IMR-90 (cell line): ENCODE results near the gene IGFBP5. TPM values are rescaled to one million over a fixed set of nuclear protein-coding genes. Genes with fewer than 3 reads are reported as not detected.
A peak's percentile ranks its signal among the peaks of the same experiment; 100 is the strongest.

Source experiments
- ATAC-seq: fragments of 200-7000 bp; cut with Tn5 transposase; 2 replicates; pipeline ENCODE4 v1.9.1; 2020; ENCODE audit warnings: low read depth, mild to moderate bottlenecking, moderate library complexity
- BruUV-seq: library from RNA; stranded (reverse); fragments of 400-500 nt; replicated peaks from 2 replicates; lab custom pipeline; 2021; lab: Mats Ljungman, UMichigan
- CTCF ChIA-PET: fragments of 300-600 bp; formaldehyde crosslinking; extraction: SDS; loops from one replicate; lab custom pipeline; 2021; ENCODE audit warnings: antibody characterized with exemption; lab: Yijun Ruan, JAX
- POLR2A ChIA-PET: fragments of 300-600 bp; sonication (Branson Sonifier 250); formaldehyde crosslinking; loops from one replicate; lab custom pipeline; 2022; ENCODE audit warnings: antibody characterized with exemption; ENCODE audit not compliant: unreplicated experiment; lab: Charles Lee
- DNase-seq: peaks from one replicate; pipeline ENCODE4 v3.0.0; 2013
- H2AFZ ChIP-seq: replicated peaks from 2 replicates; pipeline ENCODE3; 2013; ENCODE audit warnings: low read length, mild to moderate bottlenecking; ENCODE audit not compliant: poor library complexity
- H2AK5ac ChIP-seq: 2 replicates; pipeline ENCODE4 v1.6.1; 2013; ENCODE audit warnings: low read depth, low read length, inconsistent platforms
- H2AK9ac ChIP-seq: replicated peaks from 2 replicates; pipeline ENCODE3; 2013; ENCODE audit warnings: mild to moderate bottlenecking, low read depth, low read length, moderate library complexity; ENCODE audit not compliant: poor library complexity
- H2BK120ac ChIP-seq: 2 replicates; pipeline ENCODE4 v1.6.1; 2013; ENCODE audit warnings: low read depth, low read length, inconsistent platforms
- H2BK15ac ChIP-seq: 3 replicates; pipeline ENCODE4 v1.6.1; 2013; ENCODE audit warnings: low read depth, low read length, inconsistent platforms
- H2BK20ac ChIP-seq: 2 replicates; pipeline ENCODE4 v1.6.1; 2013; ENCODE audit warnings: low read depth, mild to moderate bottlenecking, inconsistent platforms, low read length, moderate library complexity
- H2BK5ac ChIP-seq: 2 replicates; pipeline ENCODE4 v1.6.1; 2013; ENCODE audit warnings: mild to moderate bottlenecking, low read depth, low read length, inconsistent platforms; ENCODE audit not compliant: poor library complexity, severe bottlenecking
- H3K14ac ChIP-seq: replicated peaks from 2 replicates; pipeline ENCODE4 v1.6.1; 2013; ENCODE audit warnings: low read depth, low read length, inconsistent platforms
- H3K18ac ChIP-seq: 2 replicates; pipeline ENCODE4 v1.6.1; 2013; ENCODE audit warnings: low read depth, low read length, control low read depth
- H3K23ac ChIP-seq: 2 replicates; pipeline ENCODE4 v1.6.1; 2013; ENCODE audit warnings: low read depth, low read length, inconsistent platforms
- H3K27ac ChIP-seq: 2 replicates; pipeline ENCODE4 v1.5.1; 2013; ENCODE audit warnings: mild to moderate bottlenecking, control low read depth, low read length; ENCODE audit not compliant: insufficient read depth
- H3K27me3 ChIP-seq: 2 replicates; pipeline ENCODE4 v1.6.1; 2013; ENCODE audit warnings: low read length; ENCODE audit not compliant: control insufficient read depth, insufficient read depth
- H3K36me3 ChIP-seq: 2 replicates; pipeline ENCODE4 v1.6.1; 2013; ENCODE audit warnings: low read length, mixed read lengths; ENCODE audit not compliant: control insufficient read depth, insufficient read depth
- H3K4ac ChIP-seq: 2 replicates; pipeline ENCODE4 v1.6.1; 2013; ENCODE audit warnings: low read depth, low read length, inconsistent platforms
- H3K4me1 ChIP-seq: 2 replicates; pipeline ENCODE4 v1.6.1; 2013; ENCODE audit warnings: low read length, mixed read lengths; ENCODE audit not compliant: control insufficient read depth, insufficient read depth
- H3K4me2 ChIP-seq: 2 replicates; pipeline ENCODE4 v1.6.1; 2013; ENCODE audit warnings: low read depth, mild to moderate bottlenecking, control low read depth, low read length, moderate library complexity
- H3K4me3 ChIP-seq: 2 replicates; pipeline ENCODE4 v1.5.1; 2013; ENCODE audit warnings: low read depth, mild to moderate bottlenecking, control low read depth, low read length, moderate library complexity; ENCODE audit not compliant: insufficient read depth
- H3K56ac ChIP-seq: 2 replicates; pipeline ENCODE4 v1.6.1; 2013; ENCODE audit warnings: low read length, inconsistent platforms; ENCODE audit not compliant: insufficient read depth; ENCODE audit errors: extremely low read depth
- H3K79me1 ChIP-seq, 2 experiments: 2 replicates each; pipeline ENCODE4 v1.6.1; 2013; ENCODE audit warnings: low read length in 2 of 2, inconsistent platforms in 1 of 2, low read depth in 1 of 2
- H3K9ac ChIP-seq: 2 replicates; pipeline ENCODE4 v1.6.1; 2013; ENCODE audit warnings: low read depth, low read length, control low read depth
- H3K9me1 ChIP-seq: 2 replicates; pipeline ENCODE4 v1.6.1; 2013; ENCODE audit warnings: low read length, inconsistent platforms; ENCODE audit not compliant: insufficient read depth
- H3K9me3 ChIP-seq: 2 replicates; pipeline ENCODE4 v1.6.1; 2013; ENCODE audit warnings: low read length; ENCODE audit not compliant: control insufficient read depth, insufficient read depth
- H4K20me1 ChIP-seq: 2 replicates; pipeline ENCODE4 v1.6.1; 2013; ENCODE audit warnings: low read length, inconsistent platforms; ENCODE audit not compliant: insufficient read depth
- H4K5ac ChIP-seq: 2 replicates; pipeline ENCODE4 v1.6.1; 2013; ENCODE audit warnings: mild to moderate bottlenecking, low read depth, low read length, control low read depth
- H4K8ac ChIP-seq, 2 experiments: 2 replicates each; pipeline ENCODE4 v1.6.1; 2013; ENCODE audit warnings: low read depth in 2 of 2, low read length in 2 of 2, control low read depth in 1 of 2, inconsistent platforms in 1 of 2
- H4K91ac ChIP-seq: 2 replicates; pipeline ENCODE4 v1.6.1; 2013; ENCODE audit warnings: low read depth, low read length, inconsistent platforms; ENCODE audit not compliant: insufficient read depth
- BHLHE40 ChIP-seq: fragments of 150-350 bp; IDR thresholded peaks from 2 replicates; pipeline ENCODE4 v1.6.1; 2016; ENCODE audit warnings: mild to moderate bottlenecking, low read depth, low read length
- CEBPB ChIP-seq: IDR thresholded peaks from 2 replicates; pipeline ENCODE4 v1.6.1; 2012; ENCODE audit warnings: low read depth, low read length, improper control_type of control experiment
- CHD1 ChIP-seq: IDR thresholded peaks from 2 replicates; pipeline ENCODE4 v1.6.1; 2012; ENCODE audit warnings: low read depth, low read length, improper control_type of control experiment
- CTCF ChIP-seq: conservative IDR thresholded peaks from 2 replicates; pipeline ENCODE4 v1.5.1; 2012; ENCODE audit warnings: mild to moderate bottlenecking, low read depth, low read length, improper control_type of control experiment
- ELK1 ChIP-seq: fragments of 150-350 bp; IDR thresholded peaks from 2 replicates; pipeline ENCODE4 v1.6.1; 2016; ENCODE audit warnings: low read depth, mild to moderate bottlenecking, low read length, moderate library complexity, borderline replicate concordance
- FOS ChIP-seq: fragments of 150-350 bp; IDR thresholded peaks from 2 replicates; pipeline ENCODE4 v1.6.1; 2016; ENCODE audit warnings: low read depth, low read length
- MAFK ChIP-seq: IDR thresholded peaks from 2 replicates; pipeline ENCODE4 v1.6.1; 2012; ENCODE audit warnings: low read depth, low read length, improper control_type of control experiment
- MAZ ChIP-seq: IDR thresholded peaks from 2 replicates; pipeline ENCODE4 v1.6.1; 2012; ENCODE audit warnings: low read depth, mild to moderate bottlenecking, low read length, improper control_type of control experiment, moderate library complexity, borderline replicate concordance
- MXI1 ChIP-seq: IDR thresholded peaks from 2 replicates; pipeline ENCODE4 v1.6.1; 2012; ENCODE audit warnings: low read depth, mild to moderate bottlenecking, low read length, moderate library complexity, borderline replicate concordance
- NFE2L2 ChIP-seq: fragments of 150-350 bp; IDR thresholded peaks from 2 replicates; pipeline ENCODE4 v1.6.1; 2016; ENCODE audit warnings: low read depth, mild to moderate bottlenecking, low read length
- POLR2A ChIP-seq: IDR thresholded peaks from 2 replicates; pipeline ENCODE4 v1.6.1; 2012; ENCODE audit warnings: mild to moderate bottlenecking, low read depth, low read length
- RAD21 ChIP-seq: IDR thresholded peaks from 2 replicates; pipeline ENCODE4 v1.6.1; 2012; ENCODE audit warnings: low read length, improper control_type of control experiment
- RCOR1 ChIP-seq: IDR thresholded peaks from 2 replicates; pipeline ENCODE4 v1.6.1; 2012; ENCODE audit warnings: mild to moderate bottlenecking, low read length, improper control_type of control experiment; ENCODE audit not compliant: insufficient replicate concordance
- RFX5 ChIP-seq: IDR thresholded peaks from 2 replicates; pipeline ENCODE4 v1.8.0; 2012; ENCODE audit warnings: low read depth, mild to moderate bottlenecking, low read length, moderate library complexity
- SMC3 ChIP-seq: fragments of 150-350 bp; IDR thresholded peaks from 2 replicates; pipeline ENCODE4 v1.6.1; 2016; ENCODE audit warnings: low read depth, mild to moderate bottlenecking, antibody characterized with exemption, low read length, moderate library complexity
- WGBS, 2 experiments: methylation state at CpG; one replicate each; pipeline versions ENCODE4 v1.1.5 to v1.1.7; 2013; ENCODE audit warnings: missing lambda C conversion rate in 2 of 2; ENCODE audit not compliant: insufficient read length in 1 of 2; ENCODE audit errors: extremely low coverage in 2 of 2; 5-methylcytosine and 5-hydroxymethylcytosine counted together
- dilution Hi-C: fragments of 300-500 bp; cut with HindIII; formaldehyde crosslinking; loops from one replicate; pipeline ENCODE4 v1.14.3; 2018; ENCODE audit warnings: low sequenced_read_pairs; ENCODE audit not compliant: unreplicated experiment
- in situ Hi-C: fragments of 300-500 bp; cut with MboI; formaldehyde crosslinking; loops from 3 replicates; pipeline ENCODE4 v1.14.3; 2019; ENCODE audit warnings: low sequenced_read_pairs, inconsistent platforms, mixed read lengths
- intact Hi-C: fragments of 100-400 bp; cut with micrococcal nuclease; formaldehyde crosslinking; loops from 2 replicates; pipeline ENCODE4 v1.10.0; 2022
- polyA plus RNA-seq, 3 experiments: library from polyadenylated mRNA; depleted of rRNA; stranded (reverse); fragments of >200 nt; gene quantifications; 2 replicates each; pipeline ENCODE4 v1.2.3, GENCODE V29; 2012; ENCODE audit warnings: low replicate concordance in 1 of 3
- total RNA-seq: library from RNA; depleted of rRNA; stranded (reverse); fragments of >200 nt; gene quantifications from 2 replicates; pipeline ENCODE4 v1.2.3, GENCODE V29; 2012
- TF ChIP-seq, protein P1 (sequence below): fragments of 150-350 bp; IDR thresholded peaks from 2 replicates; pipeline ENCODE4 v1.6.1; 2017; ENCODE audit warnings: mild to moderate bottlenecking, antibody characterized with exemption, low read length, low read depth

Gene IGFBP5
- total and polyA plus RNA-seq, 2 of the 4 experiments (the other 2 are of a cell fraction) = 392 to 1,339 TPM

DNA sequence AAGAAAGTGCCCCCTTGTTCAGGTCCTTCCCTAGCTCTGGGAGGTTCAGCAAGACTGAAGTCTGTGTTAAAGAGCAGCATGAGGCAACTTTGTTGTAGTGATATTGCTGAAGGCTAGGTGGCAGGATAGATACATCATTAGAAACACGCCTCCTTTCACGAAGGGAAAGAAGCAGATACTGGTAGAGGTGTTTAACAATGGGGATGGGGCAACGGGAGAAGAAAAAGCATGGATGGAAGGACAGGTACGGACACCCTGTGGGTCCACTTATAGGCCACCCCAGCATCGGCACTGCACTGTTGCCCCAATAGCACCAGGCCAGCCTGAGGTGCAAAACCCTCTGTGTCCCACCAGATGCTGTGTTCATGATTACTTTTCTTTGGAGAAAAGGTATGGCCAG is 3.5 kb upstream of the IGFBP5 start:
- DNase-seq (peak; percentile 84), ATAC-seq (peak; percentile 43)
- H2BK5ac ChIP-seq = peak overlapping the region; percentile 53
- peak overlapping the region; percentile 97 for H2BK20ac ChIP-seq
- TF ChIP-seq RCOR1 (no peak), CHD1 (no peak), CTCF (peak; percentile 81), SMC3 (peak; percentile 85), MAZ (no peak), RFX5 (no peak), ELK1 (no peak), CEBPB (peak; percentile 74), POLR2A (no peak), NFE2L2 (no peak), RAD21 (peak; percentile 90), MXI1 (no peak), MAFK (no peak), FOS (no peak), BHLHE40 (no peak)
- TF ChIP-seq, protein P1, sequence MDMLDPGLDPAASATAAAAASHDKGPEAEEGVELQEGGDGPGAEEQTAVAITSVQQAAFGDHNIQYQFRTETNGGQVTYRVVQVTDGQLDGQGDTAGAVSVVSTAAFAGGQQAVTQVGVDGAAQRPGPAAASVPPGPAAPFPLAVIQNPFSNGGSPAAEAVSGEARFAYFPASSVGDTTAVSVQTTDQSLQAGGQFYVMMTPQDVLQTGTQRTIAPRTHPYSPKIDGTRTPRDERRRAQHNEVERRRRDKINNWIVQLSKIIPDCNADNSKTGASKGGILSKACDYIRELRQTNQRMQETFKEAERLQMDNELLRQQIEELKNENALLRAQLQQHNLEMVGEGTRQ = no peak
- dilution Hi-C loops (loop anchor here (25.0 kb wide), 2 partner anchors 463 to 813 kb away; no protein-coding TSS in a partner anchor), in situ Hi-C loops (loop anchor here (10.0 kb wide), 3 partner anchors 356 to 586 kb away; no protein-coding TSS in a partner anchor), intact Hi-C loops (loop anchor here (1.0 to 10.0 kb wide), 10 partner anchors 76 to 1058 kb away; no protein-coding TSS in a partner anchor)
- peak overlapping the region; percentile 97 for H2BK120ac ChIP-seq
- peak overlapping the region; percentile 93 for H3K18ac ChIP-seq
- peak overlapping the region; percentile 95 for H2AK5ac ChIP-seq
- H4K8ac ChIP-seq = peak overlapping the region; percentile 62 to 96
- peak overlapping the region; percentile 94 for H3K4ac ChIP-seq
- H3K4me1 ChIP-seq = peaks cover 28% of the 10 kb centered on the region
- peak overlapping the region; percentile 86; the same call in 2 of the 3 replicates for H2BK15ac ChIP-seq
- H3K9me1 ChIP-seq = peaks cover 6% of the 10 kb centered on the region; the same call in 1 of the 2 replicates
- H3K14ac ChIP-seq = peak overlapping the region; percentile 91
- H4K5ac ChIP-seq = peak overlapping the region; percentile 88
- no TSS peak for BruUV-seq
- no peaks in the 10 kb centered on the region for H3K27me3 ChIP-seq
- H3K79me1 ChIP-seq = peaks cover 5 to 19% of the 10 kb centered on the region in 2 experiments; a peak in 2 of 4 replicates
- no CpG with 5 or more reads among the region's 5 CpGs for WGBS, 2 experiments
- no peaks in the 10 kb centered on the region for H3K9me3 ChIP-seq
- H3K36me3 ChIP-seq = peaks cover 6% of the 10 kb centered on the region
- H3K9ac ChIP-seq = peak overlapping the region; percentile 68
- POLR2A ChIA-PET = no interaction called here
- peak overlapping the region; percentile 91 for H2AK9ac ChIP-seq
- H3K4me2 ChIP-seq = no peak overlapping the region
- H3K56ac ChIP-seq = peak overlapping the region; percentile 76
- peak overlapping the region; percentile 44; the same call in 1 of the 2 replicates for H3K23ac ChIP-seq
- CTCF ChIA-PET = interaction anchor here (0.6 to 2.2 kb wide), 20 partner anchors 42 to 1014 kb away, joined by 3 to 12 read pairs (median 4); no protein-coding TSS in a partner anchor
- H2AFZ ChIP-seq = peak overlapping the region; percentile 81
- H4K20me1 ChIP-seq = peaks cover 14% of the 10 kb centered on the region
- H3K4me3 ChIP-seq = no peak overlapping the region
- H4K91ac ChIP-seq = peak overlapping the region; percentile 99
- H3K27ac ChIP-seq = peak overlapping the region; percentile 68
